H9 (cell line): ENCODE results near the gene PPIP5K2. TPM values are rescaled to one million over a fixed set of nuclear protein-coding genes. Genes with fewer than 3 reads are reported as not detected.

Experiments used
- DNase-seq: peaks from one replicate; pipeline ENCODE4 v3.0.0-alpha.2; 2017
- H2AFZ ChIP-seq: one replicate; pipeline ENCODE4 v1.6.1; 2013; ENCODE audit warnings: mild to moderate bottlenecking, low read length, control low read depth, moderate library complexity
- H2AK5ac ChIP-seq: 2 replicates; pipeline ENCODE4 v1.6.1; 2013; ENCODE audit warnings: low read length, control low read depth, mixed read lengths; ENCODE audit not compliant: insufficient read length
- H2BK120ac ChIP-seq: one replicate; pipeline ENCODE4 v1.6.1; 2013; ENCODE audit warnings: low read depth, mild to moderate bottlenecking, low read length, control low read depth, inconsistent platforms; ENCODE audit not compliant: poor library complexity, severe bottlenecking
- H2BK12ac ChIP-seq: 2 replicates; pipeline ENCODE4 v1.6.1; 2013; ENCODE audit warnings: low read length, control low read depth, mixed read lengths, low read depth; ENCODE audit not compliant: insufficient read length
- H2BK15ac ChIP-seq: 2 replicates; pipeline ENCODE4 v1.6.1; 2013; ENCODE audit warnings: low read depth, low read length, control low read depth
- H2BK20ac ChIP-seq: one replicate; pipeline ENCODE4 v1.6.1; 2013; ENCODE audit warnings: low read depth, mild to moderate bottlenecking, low read length, control low read depth, inconsistent platforms; ENCODE audit not compliant: poor library complexity, severe bottlenecking
- H2BK5ac ChIP-seq: 2 replicates; pipeline ENCODE4 v1.6.1; 2013; ENCODE audit warnings: low read length, control low read depth, mixed read lengths; ENCODE audit not compliant: insufficient read length
- H3K14ac ChIP-seq: 2 replicates; pipeline ENCODE4 v1.6.1; 2013; ENCODE audit warnings: low read length, control low read depth; ENCODE audit not compliant: insufficient read depth
- H3K18ac ChIP-seq: 2 replicates; pipeline ENCODE4 v1.6.1; 2013; ENCODE audit warnings: low read depth, mild to moderate bottlenecking, mixed read lengths, low read length, control low read depth; ENCODE audit not compliant: insufficient read length
- H3K23ac ChIP-seq: 2 replicates; pipeline ENCODE4 v1.6.1; 2013; ENCODE audit warnings: low read length, control low read depth, mixed read lengths, low read depth; ENCODE audit not compliant: insufficient read length
- H3K23me2 ChIP-seq: 2 replicates; pipeline ENCODE4 v1.6.1; 2013; ENCODE audit warnings: low read depth, mild to moderate bottlenecking, mixed read lengths, low read length, control low read depth; ENCODE audit not compliant: insufficient read length, poor library complexity, severe bottlenecking
- H3K27ac ChIP-seq: 2 replicates; pipeline ENCODE4 v1.5.1; 2013; ENCODE audit warnings: low read length, control low read depth, mixed read lengths, low read depth; ENCODE audit not compliant: insufficient read length
- H3K27me3 ChIP-seq: 2 replicates; pipeline ENCODE4 v1.6.1; 2013; ENCODE audit warnings: low read length, control low read depth, inconsistent platforms; ENCODE audit not compliant: insufficient read depth
- H3K4ac ChIP-seq: 2 replicates; pipeline ENCODE4 v1.6.1; 2013; ENCODE audit warnings: low read depth, mild to moderate bottlenecking, control low read depth, inconsistent platforms, low read length, moderate library complexity
- H3K4me1 ChIP-seq: 2 replicates; pipeline ENCODE4 v1.6.1; 2013; ENCODE audit warnings: low read length, control low read depth, inconsistent platforms; ENCODE audit not compliant: insufficient read depth
- H3K4me2 ChIP-seq: 2 replicates; pipeline ENCODE4 v1.6.1; 2013; ENCODE audit warnings: low read length, control low read depth, mixed read lengths; ENCODE audit not compliant: insufficient read length, insufficient read depth
- H3K56ac ChIP-seq: 2 replicates; pipeline ENCODE4 v1.6.1; 2013; ENCODE audit warnings: low read depth, mild to moderate bottlenecking, mixed read lengths, low read length, control low read depth; ENCODE audit not compliant: insufficient read length
- H3K79me1 ChIP-seq: 2 replicates; pipeline ENCODE4 v1.6.1; 2013; ENCODE audit warnings: low read depth, mild to moderate bottlenecking, moderate library complexity, low read length, control low read depth, inconsistent platforms; ENCODE audit not compliant: insufficient read depth, poor library complexity, severe bottlenecking
- H3K79me2 ChIP-seq: 2 replicates; pipeline ENCODE4 v1.6.1; 2013; ENCODE audit warnings: low read length, control low read depth, inconsistent platforms; ENCODE audit not compliant: insufficient read depth
- H3K9ac ChIP-seq: 2 replicates; pipeline ENCODE4 v1.6.1; 2013; ENCODE audit warnings: low read length, control low read depth, mixed read lengths; ENCODE audit not compliant: insufficient read length; ENCODE audit errors: extremely low read depth
- H3K9me3 ChIP-seq: one replicate; pipeline ENCODE4 v1.6.1; 2013; ENCODE audit warnings: low read depth, low read length, inconsistent platforms; ENCODE audit not compliant: control insufficient read depth
- H3T11ph ChIP-seq: one replicate; pipeline ENCODE4 v1.6.1; 2013; ENCODE audit warnings: mild to moderate bottlenecking, low read length, control low read depth, inconsistent platforms
- H4K20me1 ChIP-seq: one replicate; pipeline ENCODE4 v1.6.1; 2013; ENCODE audit not compliant: control insufficient read depth, insufficient read length, insufficient read depth
- H4K5ac ChIP-seq: 2 replicates; pipeline ENCODE4 v1.6.1; 2013; ENCODE audit warnings: low read depth, mild to moderate bottlenecking, mixed read lengths, low read length, control low read depth; ENCODE audit not compliant: insufficient read length
- H4K8ac ChIP-seq: replicated peaks from 2 replicates; pipeline ENCODE4 v1.6.1; 2013; ENCODE audit warnings: low read length, control low read depth, mixed read lengths, low read depth; ENCODE audit not compliant: insufficient read length
- H4K91ac ChIP-seq: 2 replicates; pipeline ENCODE4 v1.6.1; 2013; ENCODE audit warnings: low read depth, mild to moderate bottlenecking, moderate library complexity, mixed read lengths, low read length, control low read depth; ENCODE audit not compliant: insufficient read length
- H3K27ac Mint-ChIP-seq, 3 experiments: 2 replicates in 2 of 3; 3 replicates in 1 of 3; pipeline ENCODE4 v1.8.0; 2020 to 2021; ENCODE audit warnings: mixed read lengths in 3 of 3, mild to moderate bottlenecking in 1 of 3, moderate library complexity in 1 of 3
- H3K27me3 Mint-ChIP-seq: 2 replicates; pipeline ENCODE4 v1.8.0; 2021; ENCODE audit warnings: low read depth, mild to moderate bottlenecking, moderate library complexity, mixed read lengths
- H3K36me3 Mint-ChIP-seq, 3 experiments: 2 replicates in 2 of 3; 3 replicates in 1 of 3; pipeline ENCODE4 v1.8.0; 2020 to 2021; ENCODE audit warnings: low read depth in 3 of 3, mixed read lengths in 3 of 3; ENCODE audit not compliant: insufficient read depth in 1 of 3
- H3K4me1 Mint-ChIP-seq, 2 experiments: 2 replicates each; pipeline ENCODE4 v1.8.0; 2020; ENCODE audit warnings: mixed read lengths in 2 of 2
- H3K4me3 Mint-ChIP-seq, 2 experiments: 2 replicates in 1 of 2; 3 replicates in 1 of 2; pipeline ENCODE4 v1.8.0; 2020 to 2021; ENCODE audit warnings: mild to moderate bottlenecking in 2 of 2, mixed read lengths in 2 of 2, moderate library complexity in 1 of 2
- H3K9me3 Mint-ChIP-seq, 2 experiments: 2 replicates in 1 of 2; 3 replicates in 1 of 2; pipeline ENCODE4 v1.8.0; 2020; ENCODE audit warnings: mild to moderate bottlenecking in 2 of 2, mixed read lengths in 2 of 2, moderate library complexity in 1 of 2
- total RNA-seq: library from RNA; stranded (reverse); gene quantifications from 2 replicates; pipeline ENCODE4 v1.2.1, GENCODE V29; 2021
- TF ChIP-seq, protein P1 (sequence below): fragments of 200-600 bp; sonication (generic); conservative IDR thresholded peaks from 3 replicates; pipeline ENCODE4 v1.8.0; 2021; ENCODE audit warnings: antibody characterized with exemption, mild to moderate bottlenecking

Gene PPIP5K2
- total RNA-seq, 1 experiment from 2014 or later = 43.8 TPM

DNA sequence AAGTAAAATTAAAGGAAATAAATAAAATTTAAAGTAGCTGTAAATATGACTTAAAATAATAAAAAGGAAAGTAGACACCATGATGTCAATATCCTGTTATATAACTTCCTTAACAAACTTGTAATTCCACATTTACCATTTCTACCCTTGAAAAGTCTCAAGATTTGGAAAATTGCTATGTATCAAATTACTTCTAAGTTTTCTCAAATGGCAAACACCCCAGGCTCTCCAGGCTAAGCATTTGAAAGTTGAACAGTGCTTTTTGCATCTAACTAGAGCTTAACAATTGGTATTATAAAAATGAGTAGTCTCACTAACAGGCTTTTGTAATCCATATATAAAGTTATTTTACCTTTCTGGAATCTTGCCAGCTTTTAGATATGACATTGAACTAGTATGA lies 97.0 kb downstream of the PPIP5K2 start:
- peaks cover 5% of the 10 kb centered on the region in 2 experiments; a peak in 2 of 5 replicates for H3K9me3 Mint-ChIP-seq
- H2AK5ac ChIP-seq = no peak overlapping the region
- H3K9ac ChIP-seq = no peak overlapping the region
- H2BK5ac ChIP-seq = no peak overlapping the region
- no peak overlapping the region for H3K23ac ChIP-seq
- TF ChIP-seq, protein P1, sequence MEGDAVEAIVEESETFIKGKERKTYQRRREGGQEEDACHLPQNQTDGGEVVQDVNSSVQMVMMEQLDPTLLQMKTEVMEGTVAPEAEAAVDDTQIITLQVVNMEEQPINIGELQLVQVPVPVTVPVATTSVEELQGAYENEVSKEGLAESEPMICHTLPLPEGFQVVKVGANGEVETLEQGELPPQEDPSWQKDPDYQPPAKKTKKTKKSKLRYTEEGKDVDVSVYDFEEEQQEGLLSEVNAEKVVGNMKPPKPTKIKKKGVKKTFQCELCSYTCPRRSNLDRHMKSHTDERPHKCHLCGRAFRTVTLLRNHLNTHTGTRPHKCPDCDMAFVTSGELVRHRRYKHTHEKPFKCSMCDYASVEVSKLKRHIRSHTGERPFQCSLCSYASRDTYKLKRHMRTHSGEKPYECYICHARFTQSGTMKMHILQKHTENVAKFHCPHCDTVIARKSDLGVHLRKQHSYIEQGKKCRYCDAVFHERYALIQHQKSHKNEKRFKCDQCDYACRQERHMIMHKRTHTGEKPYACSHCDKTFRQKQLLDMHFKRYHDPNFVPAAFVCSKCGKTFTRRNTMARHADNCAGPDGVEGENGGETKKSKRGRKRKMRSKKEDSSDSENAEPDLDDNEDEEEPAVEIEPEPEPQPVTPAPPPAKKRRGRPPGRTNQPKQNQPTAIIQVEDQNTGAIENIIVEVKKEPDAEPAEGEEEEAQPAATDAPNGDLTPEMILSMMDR = no peak
- H3K79me2 ChIP-seq = no peaks in the 10 kb centered on the region
- no peak overlapping the region for H3K14ac ChIP-seq
- H3K4me2 ChIP-seq = no peak overlapping the region
- no peaks in the 10 kb centered on the region for H3K23me2 ChIP-seq
- no peak overlapping the region for H2BK20ac ChIP-seq
- H3K4me3 Mint-ChIP-seq = no peak overlapping the region
- no peaks in the 10 kb centered on the region for H3K27me3 ChIP-seq
- H3K9me3 ChIP-seq = no peaks in the 10 kb centered on the region
- no peak overlapping the region for H2BK12ac ChIP-seq
- no peak overlapping the region for H3T11ph ChIP-seq
- no peak overlapping the region for H3K56ac ChIP-seq
- H3K18ac ChIP-seq = no peak overlapping the region
- H3K27ac Mint-ChIP-seq = no peak overlapping the region
- no peak overlapping the region for H2AFZ ChIP-seq
- no peaks in the 10 kb centered on the region for H4K20me1 ChIP-seq
- no peak for DNase-seq
- H4K8ac ChIP-seq = no peak overlapping the region
- H3K4ac ChIP-seq = no peak overlapping the region
- peaks cover 0 to 2% (median 1%) of the 10 kb centered on the region in 3 experiments; a peak in 2 of 7 replicates for H3K36me3 Mint-ChIP-seq
- peaks cover 3 to 6% of the 10 kb centered on the region in 2 experiments; a peak in 3 of 4 replicates for H3K4me1 Mint-ChIP-seq
- no peak overlapping the region for H3K27ac ChIP-seq
- H4K91ac ChIP-seq = no peak overlapping the region
- H3K79me1 ChIP-seq = no peaks in the 10 kb centered on the region
- no peak overlapping the region for H2BK15ac ChIP-seq
- H3K27me3 Mint-ChIP-seq = no peaks in the 10 kb centered on the region
- H3K4me1 ChIP-seq = no peaks in the 10 kb centered on the region
- no peak overlapping the region for H2BK120ac ChIP-seq
- H4K5ac ChIP-seq = no peak overlapping the region
